ENCODE measurements around the gene MED9.

GRCh38 chr17:17463821-17464220 is 13.0 kb upstream of the MED9 start:
- no peak for TF ChIP-seq POLR2AphosphoS5 (IDR thresholded peaks at IDR 0.05)
- no peak for TF ChIP-seq EP300 (IDR thresholded peaks at IDR 0.05)

All from esophagus muscularis mucosa (tissue), 3 donors.